GM23338 (cell line): ENCODE measurements around the gene EFCC1. TPM values are rescaled to one million over a fixed set of nuclear protein-coding genes. Genes with fewer than 3 reads are reported as not detected.

Experiments
- ATAC-seq: fragments of 200-7000 bp; cut with Tn5 transposase; 3 replicates; pipeline ENCODE4 v1.9.1; 2020
- DNase-seq: peaks from one replicate; pipeline ENCODE4 v3.0.0-alpha.2; 2015; ENCODE audit warnings: low spot score
- H2AFZ ChIP-seq: fragments of 200-600 bp; sonication (generic); 2 replicates; pipeline ENCODE4 v1.8.0; 2016; ENCODE audit warnings: antibody characterized with exemption, mild to moderate bottlenecking, moderate library complexity
- H3F3A ChIP-seq: fragments of 200-600 bp; sonication (generic); replicated peaks from 2 replicates; pipeline ENCODE4 v1.8.0; 2017; ENCODE audit warnings: antibody characterized with exemption, mixed run types, low read depth
- H3K27ac ChIP-seq: fragments of 200-600 bp; sonication (generic); 2 replicates; pipeline ENCODE4 v1.6.1; 2016; ENCODE audit warnings: low read depth
- H3K27me3 ChIP-seq: fragments of 200-600 bp; sonication (generic); 2 replicates; pipeline ENCODE4 v1.8.0; 2016; ENCODE audit warnings: mild to moderate bottlenecking, mixed run types, moderate library complexity; ENCODE audit not compliant: insufficient read depth
- H3K36me3 ChIP-seq: fragments of 200-600 bp; sonication (generic); 2 replicates; pipeline ENCODE4 v1.8.0; 2016; ENCODE audit warnings: mild to moderate bottlenecking; ENCODE audit not compliant: insufficient read depth
- H3K4me1 ChIP-seq: fragments of 200-600 bp; sonication (generic); 2 replicates; pipeline ENCODE4 v1.8.0; 2016; ENCODE audit warnings: mild to moderate bottlenecking, moderate library complexity; ENCODE audit not compliant: insufficient read depth
- H3K4me2 ChIP-seq: fragments of 200-600 bp; sonication (generic); 2 replicates; pipeline ENCODE4 v1.7.1; 2017; ENCODE audit warnings: mixed run types
- H3K4me3 ChIP-seq: fragments of 200-600 bp; sonication (generic); 2 replicates; pipeline ENCODE4 v1.6.1; 2016; ENCODE audit warnings: mixed run types
- H3K79me2 ChIP-seq: fragments of 200-600 bp; sonication (generic); replicated peaks from 2 replicates; pipeline ENCODE4 v1.8.0; 2017; ENCODE audit warnings: mild to moderate bottlenecking; ENCODE audit not compliant: insufficient read depth
- H3K9me2 ChIP-seq: fragments of 200-600 bp; sonication (generic); 2 replicates; pipeline ENCODE4 v1.8.0; 2017; ENCODE audit not compliant: insufficient read depth
- H4K20me1 ChIP-seq: fragments of 200-600 bp; sonication (generic); replicated peaks from 2 replicates; pipeline ENCODE4 v1.8.0; 2017; ENCODE audit warnings: mild to moderate bottlenecking; ENCODE audit not compliant: insufficient read depth
- H3K27ac Mint-ChIP-seq: 2 replicates; pipeline ENCODE4 v1.8.0; 2020; ENCODE audit warnings: inconsistent platforms, mild to moderate bottlenecking, moderate library complexity, mixed read lengths
- H3K27me3 Mint-ChIP-seq: 3 replicates; pipeline ENCODE4 v1.8.0; 2022; ENCODE audit warnings: low read depth, mild to moderate bottlenecking, moderate library complexity, mixed read lengths, inconsistent platforms; ENCODE audit not compliant: insufficient read depth, poor library complexity
- H3K36me3 Mint-ChIP-seq: 3 replicates; pipeline ENCODE4 v1.8.0; 2021; ENCODE audit warnings: low read depth, mild to moderate bottlenecking, inconsistent platforms, moderate library complexity, mixed read lengths
- H3K4me1 Mint-ChIP-seq: 3 replicates; pipeline ENCODE4 v1.8.0; 2020; ENCODE audit warnings: mild to moderate bottlenecking, inconsistent platforms, mixed read lengths
- H3K4me3 Mint-ChIP-seq: 3 replicates; pipeline ENCODE4 v1.8.0; 2021; ENCODE audit warnings: moderate library complexity, mild to moderate bottlenecking, inconsistent platforms, mixed read lengths
- H3K9me3 Mint-ChIP-seq: 3 replicates; pipeline ENCODE4 v1.8.0; 2020; ENCODE audit warnings: moderate library complexity, mild to moderate bottlenecking, inconsistent platforms, mixed read lengths
- CREB1 ChIP-seq: fragments of 250-450 bp; sonication (Bioruptor Pico); IDR thresholded peaks from 2 replicates; pipeline ENCODE4 v1.5.0; 2020; ENCODE audit warnings: low read depth, mild to moderate bottlenecking, moderate library complexity
- EZH2phosphoT487 ChIP-seq: fragments of 200-600 bp; sonication (generic); IDR thresholded peaks from one replicate; pipeline ENCODE4 v1.8.1; 2018; ENCODE audit warnings: antibody characterized with exemption; ENCODE audit not compliant: unreplicated experiment
- JUNB ChIP-seq: IDR thresholded peaks from one replicate; pipeline ENCODE4 v1.6.1; 2016; ENCODE audit warnings: antibody characterized with exemption; ENCODE audit not compliant: unreplicated experiment
- STAT1 ChIP-seq: IDR thresholded peaks from one replicate; pipeline ENCODE4 v1.6.1; 2016; ENCODE audit warnings: antibody characterized with exemption; ENCODE audit not compliant: unreplicated experiment
- ZNF114 ChIP-seq: fragments of 250-450 bp; sonication (Bioruptor Pico); IDR thresholded peaks from 2 replicates; pipeline ENCODE4 v1.5.0; 2020; ENCODE audit warnings: mild to moderate bottlenecking, moderate library complexity
- ZNF331 ChIP-seq: fragments of 250-450 bp; sonication (Bioruptor Pico); IDR thresholded peaks from 2 replicates; pipeline ENCODE4 v1.5.0; 2020; ENCODE audit warnings: low read depth, mild to moderate bottlenecking, moderate library complexity
- polyA plus RNA-seq: library from polyadenylated mRNA; unstranded; fragments of >200 nt; fragmentation: Nextera tagmentation; extraction: Ambion mirVana; gene quantifications from 2 replicates; pipeline ENCODE4 v1.2.1, GENCODE V29; 2016
- total RNA-seq: library from RNA; depleted of rRNA; stranded (reverse); fragments of >200 nt; shearing (Covaris generic); gene quantifications from 2 replicates; pipeline ENCODE4 v1.2.3, GENCODE V29; 2014
- TF ChIP-seq, protein P1 (sequence below): IDR thresholded peaks from one replicate; pipeline ENCODE4 v1.6.1; 2018; ENCODE audit warnings: antibody characterized with exemption; ENCODE audit not compliant: unreplicated experiment
- TF ChIP-seq, protein P2 (sequence below): IDR thresholded peaks from 2 replicates; pipeline ENCODE4 v1.6.1; 2016; ENCODE audit warnings: antibody characterized with exemption
- TF ChIP-seq, protein P3 (sequence below): fragments of 250-450 bp; sonication (Bioruptor Pico); IDR thresholded peaks from 2 replicates; pipeline ENCODE4 v1.5.0; 2020; ENCODE audit warnings: mild to moderate bottlenecking, moderate library complexity

Gene EFCC1
- total and polyA plus RNA-seq, 2 experiments from 2014 or later = not detected

GRCh38 chr3:129013491-129013891, 12.4 kb downstream of the EFCC1 start:
- no peaks in the 10 kb centered on the region; the same call in 2 of the 3 replicates for H3K36me3 Mint-ChIP-seq
- no peak overlapping the region for H3K27ac Mint-ChIP-seq

DNA sequence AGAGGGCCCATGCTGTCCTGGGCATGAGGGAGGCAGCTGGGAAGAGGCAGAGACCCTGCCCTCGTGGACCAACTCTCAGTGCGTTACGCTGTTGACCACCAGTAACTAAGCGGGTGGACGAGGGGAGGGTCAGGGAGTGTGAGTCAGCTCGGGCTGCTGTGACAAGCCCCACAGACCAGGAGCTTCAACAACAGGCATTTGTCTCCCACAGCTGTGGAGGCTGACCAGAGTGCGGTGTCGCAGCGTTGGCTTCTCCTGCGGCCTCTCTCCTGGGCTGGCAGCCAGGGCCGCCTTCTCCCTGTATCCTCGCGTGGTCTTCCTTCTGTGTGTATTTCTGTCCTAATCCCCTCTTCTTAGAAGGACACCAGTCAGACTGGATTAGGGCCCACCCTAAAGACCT, 13.0 kb downstream of the EFCC1 start:
- no peak for DNase-seq
- H3K4me1 Mint-ChIP-seq = peaks cover 9% of the 10 kb centered on the region; the same call in 2 of the 3 replicates
- Histone ChIP-seq H3K79me2 (no peaks in the 10 kb centered on the region), H3K9me2 (no peaks in the 10 kb centered on the region), H3F3A (no peaks in the 10 kb centered on the region), H3K36me3 (no peaks in the 10 kb centered on the region), H3K4me3 (no peak overlapping the region), H3K27ac (no peak overlapping the region), H3K4me1 (no peaks in the 10 kb centered on the region; the same call in 1 of the 2 replicates), H4K20me1 (no peaks in the 10 kb centered on the region), H3K4me2 (no peak overlapping the region), H2AFZ (no peak overlapping the region), H3K27me3 (no peaks in the 10 kb centered on the region)
- no peaks in the 10 kb centered on the region; the same call in 2 of the 3 replicates for H3K36me3 Mint-ChIP-seq
- no peak for ATAC-seq
- H3K27me3 Mint-ChIP-seq = peaks cover 8% of the 10 kb centered on the region
- H3K27ac Mint-ChIP-seq = no peak overlapping the region
- H3K9me3 Mint-ChIP-seq = no peaks in the 10 kb centered on the region
- no peak overlapping the region for H3K4me3 Mint-ChIP-seq
- TF ChIP-seq, protein P1, sequence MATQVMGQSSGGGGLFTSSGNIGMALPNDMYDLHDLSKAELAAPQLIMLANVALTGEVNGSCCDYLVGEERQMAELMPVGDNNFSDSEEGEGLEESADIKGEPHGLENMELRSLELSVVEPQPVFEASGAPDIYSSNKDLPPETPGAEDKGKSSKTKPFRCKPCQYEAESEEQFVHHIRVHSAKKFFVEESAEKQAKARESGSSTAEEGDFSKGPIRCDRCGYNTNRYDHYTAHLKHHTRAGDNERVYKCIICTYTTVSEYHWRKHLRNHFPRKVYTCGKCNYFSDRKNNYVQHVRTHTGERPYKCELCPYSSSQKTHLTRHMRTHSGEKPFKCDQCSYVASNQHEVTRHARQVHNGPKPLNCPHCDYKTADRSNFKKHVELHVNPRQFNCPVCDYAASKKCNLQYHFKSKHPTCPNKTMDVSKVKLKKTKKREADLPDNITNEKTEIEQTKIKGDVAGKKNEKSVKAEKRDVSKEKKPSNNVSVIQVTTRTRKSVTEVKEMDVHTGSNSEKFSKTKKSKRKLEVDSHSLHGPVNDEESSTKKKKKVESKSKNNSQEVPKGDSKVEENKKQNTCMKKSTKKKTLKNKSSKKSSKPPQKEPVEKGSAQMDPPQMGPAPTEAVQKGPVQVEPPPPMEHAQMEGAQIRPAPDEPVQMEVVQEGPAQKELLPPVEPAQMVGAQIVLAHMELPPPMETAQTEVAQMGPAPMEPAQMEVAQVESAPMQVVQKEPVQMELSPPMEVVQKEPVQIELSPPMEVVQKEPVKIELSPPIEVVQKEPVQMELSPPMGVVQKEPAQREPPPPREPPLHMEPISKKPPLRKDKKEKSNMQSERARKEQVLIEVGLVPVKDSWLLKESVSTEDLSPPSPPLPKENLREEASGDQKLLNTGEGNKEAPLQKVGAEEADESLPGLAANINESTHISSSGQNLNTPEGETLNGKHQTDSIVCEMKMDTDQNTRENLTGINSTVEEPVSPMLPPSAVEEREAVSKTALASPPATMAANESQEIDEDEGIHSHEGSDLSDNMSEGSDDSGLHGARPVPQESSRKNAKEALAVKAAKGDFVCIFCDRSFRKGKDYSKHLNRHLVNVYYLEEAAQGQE = no peak
- TF ChIP-seq, protein P2, sequence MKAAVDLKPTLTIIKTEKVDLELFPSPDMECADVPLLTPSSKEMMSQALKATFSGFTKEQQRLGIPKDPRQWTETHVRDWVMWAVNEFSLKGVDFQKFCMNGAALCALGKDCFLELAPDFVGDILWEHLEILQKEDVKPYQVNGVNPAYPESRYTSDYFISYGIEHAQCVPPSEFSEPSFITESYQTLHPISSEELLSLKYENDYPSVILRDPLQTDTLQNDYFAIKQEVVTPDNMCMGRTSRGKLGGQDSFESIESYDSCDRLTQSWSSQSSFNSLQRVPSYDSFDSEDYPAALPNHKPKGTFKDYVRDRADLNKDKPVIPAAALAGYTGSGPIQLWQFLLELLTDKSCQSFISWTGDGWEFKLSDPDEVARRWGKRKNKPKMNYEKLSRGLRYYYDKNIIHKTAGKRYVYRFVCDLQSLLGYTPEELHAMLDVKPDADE = no peak
- TF ChIP-seq ZNF114 (CRISPR knock-in tag) = no peak
- no peak for TF ChIP-seq CREB1 (CRISPR knock-in tag)
- TF ChIP-seq, protein P3, sequence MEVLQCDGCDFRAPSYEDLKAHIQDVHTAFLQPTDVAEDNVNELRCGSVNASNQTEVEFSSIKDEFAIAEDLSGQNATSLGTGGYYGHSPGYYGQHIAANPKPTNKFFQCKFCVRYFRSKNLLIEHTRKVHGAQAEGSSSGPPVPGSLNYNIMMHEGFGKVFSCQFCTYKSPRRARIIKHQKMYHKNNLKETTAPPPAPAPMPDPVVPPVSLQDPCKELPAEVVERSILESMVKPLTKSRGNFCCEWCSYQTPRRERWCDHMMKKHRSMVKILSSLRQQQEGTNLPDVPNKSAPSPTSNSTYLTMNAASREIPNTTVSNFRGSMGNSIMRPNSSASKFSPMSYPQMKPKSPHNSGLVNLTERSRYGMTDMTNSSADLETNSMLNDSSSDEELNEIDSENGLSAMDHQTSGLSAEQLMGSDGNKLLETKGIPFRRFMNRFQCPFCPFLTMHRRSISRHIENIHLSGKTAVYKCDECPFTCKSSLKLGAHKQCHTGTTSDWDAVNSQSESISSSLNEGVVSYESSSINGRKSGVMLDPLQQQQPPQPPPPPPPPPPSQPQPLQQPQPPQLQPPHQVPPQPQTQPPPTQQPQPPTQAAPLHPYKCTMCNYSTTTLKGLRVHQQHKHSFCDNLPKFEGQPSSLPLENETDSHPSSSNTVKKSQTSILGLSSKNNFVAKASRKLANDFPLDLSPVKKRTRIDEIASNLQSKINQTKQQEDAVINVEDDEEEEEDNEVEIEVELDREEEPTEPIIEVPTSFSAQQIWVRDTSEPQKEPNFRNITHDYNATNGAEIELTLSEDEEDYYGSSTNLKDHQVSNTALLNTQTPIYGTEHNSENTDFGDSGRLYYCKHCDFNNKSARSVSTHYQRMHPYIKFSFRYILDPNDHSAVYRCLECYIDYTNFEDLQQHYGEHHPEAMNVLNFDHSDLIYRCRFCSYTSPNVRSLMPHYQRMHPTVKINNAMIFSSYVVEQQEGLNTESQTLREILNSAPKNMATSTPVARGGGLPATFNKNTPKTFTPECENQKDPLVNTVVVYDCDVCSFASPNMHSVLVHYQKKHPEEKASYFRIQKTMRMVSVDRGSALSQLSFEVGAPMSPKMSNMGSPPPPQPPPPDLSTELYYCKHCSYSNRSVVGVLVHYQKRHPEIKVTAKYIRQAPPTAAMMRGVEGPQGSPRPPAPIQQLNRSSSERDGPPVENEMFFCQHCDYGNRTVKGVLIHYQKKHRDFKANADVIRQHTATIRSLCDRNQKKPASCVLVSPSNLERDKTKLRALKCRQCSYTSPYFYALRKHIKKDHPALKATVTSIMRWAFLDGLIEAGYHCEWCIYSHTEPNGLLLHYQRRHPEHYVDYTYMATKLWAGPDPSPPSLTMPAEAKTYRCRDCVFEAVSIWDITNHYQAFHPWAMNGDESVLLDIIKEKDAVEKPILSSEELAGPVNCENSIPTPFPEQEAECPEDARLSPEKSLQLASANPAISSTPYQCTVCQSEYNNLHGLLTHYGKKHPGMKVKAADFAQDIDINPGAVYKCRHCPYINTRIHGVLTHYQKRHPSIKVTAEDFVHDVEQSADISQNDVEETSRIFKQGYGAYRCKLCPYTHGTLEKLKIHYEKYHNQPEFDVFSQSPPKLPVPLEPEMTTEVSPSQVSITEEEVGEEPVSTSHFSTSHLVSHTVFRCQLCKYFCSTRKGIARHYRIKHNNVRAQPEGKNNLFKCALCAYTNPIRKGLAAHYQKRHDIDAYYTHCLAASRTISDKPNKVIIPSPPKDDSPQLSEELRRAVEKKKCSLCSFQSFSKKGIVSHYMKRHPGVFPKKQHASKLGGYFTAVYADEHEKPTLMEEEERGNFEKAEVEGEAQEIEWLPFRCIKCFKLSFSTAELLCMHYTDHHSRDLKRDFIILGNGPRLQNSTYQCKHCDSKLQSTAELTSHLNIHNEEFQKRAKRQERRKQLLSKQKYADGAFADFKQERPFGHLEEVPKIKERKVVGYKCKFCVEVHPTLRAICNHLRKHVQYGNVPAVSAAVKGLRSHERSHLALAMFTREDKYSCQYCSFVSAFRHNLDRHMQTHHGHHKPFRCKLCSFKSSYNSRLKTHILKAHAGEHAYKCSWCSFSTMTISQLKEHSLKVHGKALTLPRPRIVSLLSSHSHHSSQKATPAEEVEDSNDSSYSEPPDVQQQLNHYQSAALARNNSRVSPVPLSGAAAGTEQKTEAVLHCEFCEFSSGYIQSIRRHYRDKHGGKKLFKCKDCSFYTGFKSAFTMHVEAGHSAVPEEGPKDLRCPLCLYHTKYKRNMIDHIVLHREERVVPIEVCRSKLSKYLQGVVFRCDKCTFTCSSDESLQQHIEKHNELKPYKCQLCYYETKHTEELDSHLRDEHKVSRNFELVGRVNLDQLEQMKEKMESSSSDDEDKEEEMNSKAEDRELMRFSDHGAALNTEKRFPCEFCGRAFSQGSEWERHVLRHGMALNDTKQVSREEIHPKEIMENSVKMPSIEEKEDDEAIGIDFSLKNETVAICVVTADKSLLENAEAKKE (CRISPR knock-in tag) = no peak
- TF ChIP-seq STAT1 = no peak
- no peak for TF ChIP-seq EZH2phosphoT487
- TF ChIP-seq ZNF331 (CRISPR knock-in tag) = no peak
- no peak for TF ChIP-seq JUNB

More at GRCh38 chr3:129013491-129013891, 12.4 kb downstream of the EFCC1 start:
- ATAC-seq (peak; percentile 26; the same call in 1 of the 3 replicates), DNase-seq (peak; percentile 55)
- H3K4me3 Mint-ChIP-seq = no peak overlapping the region
- H3K9me3 Mint-ChIP-seq = no peaks in the 10 kb centered on the region
- TF ChIP-seq, protein P2 = no peak
- peaks cover 9% of the 10 kb centered on the region; the same call in 2 of the 3 replicates for H3K4me1 Mint-ChIP-seq
- Histone ChIP-seq H3K79me2 (no peaks in the 10 kb centered on the region), H3F3A (no peaks in the 10 kb centered on the region), H3K36me3 (no peaks in the 10 kb centered on the region), H3K27ac (no peak overlapping the region), H3K27me3 (no peaks in the 10 kb centered on the region), H3K4me3 (no peak overlapping the region), H4K20me1 (no peaks in the 10 kb centered on the region), H2AFZ (no peak overlapping the region), H3K4me1 (no peaks in the 10 kb centered on the region; the same call in 1 of the 2 replicates), H3K9me2 (no peaks in the 10 kb centered on the region), H3K4me2 (no peak overlapping the region)
- peaks cover 8% of the 10 kb centered on the region for H3K27me3 Mint-ChIP-seq
